HL-60 (cell line): ENCODE measurements around the gene PGR.

Source experiments
- DNase-seq, 2 experiments: peaks; one replicate each; pipeline ENCODE4 v3.0.0-alpha.2; 2010 to 2020; ENCODE audit warnings: low read depth in 1 of 2, low spot score in 1 of 2
- H3K27ac ChIP-seq: fragments of 250-450 bp; sonication (Bioruptor Pico); replicated peaks from 2 replicates; pipeline ENCODE4 v1.5.1; 2020; ENCODE audit warnings: mild to moderate bottlenecking, moderate library complexity
- H3K27me3 ChIP-seq: fragments of 250-450 bp; sonication (Bioruptor Pico); 2 replicates; pipeline ENCODE4 v1.5.1; 2021; ENCODE audit warnings: mild to moderate bottlenecking, moderate library complexity; ENCODE audit not compliant: insufficient read depth, poor library complexity, severe bottlenecking
- H3K4me3 ChIP-seq: replicated peaks from 2 replicates; pipeline ENCODE4 v1.5.1; 2011; ENCODE audit warnings: mild to moderate bottlenecking, control low read depth, low read length; ENCODE audit not compliant: insufficient read depth
- CTCF ChIP-seq: IDR thresholded peaks from one replicate; pipeline ENCODE4 v1.5.1; 2011; ENCODE audit warnings: low read length, control low read depth, inconsistent platforms; ENCODE audit not compliant: insufficient read depth
- GABPA ChIP-seq: IDR thresholded peaks from 2 replicates; pipeline ENCODE4 v1.6.1; 2012; ENCODE audit warnings: low read depth
- POLR2AphosphoS5 ChIP-seq: IDR thresholded peaks from 2 replicates; pipeline ENCODE4 v1.6.1; 2012; ENCODE audit warnings: low read depth
- REST ChIP-seq: IDR thresholded peaks from 2 replicates; pipeline ENCODE4 v1.6.1; 2012; ENCODE audit warnings: low read depth; ENCODE audit not compliant: insufficient replicate concordance
- SPI1 ChIP-seq: IDR thresholded peaks from 2 replicates; pipeline ENCODE4 v1.6.1; 2012; ENCODE audit warnings: low read depth, mild to moderate bottlenecking, borderline replicate concordance

PGR gene

GRCh38 chr11:101126551-101127196 lies 2.9 kb downstream of the PGR start:
- H3K4me3 ChIP-seq, result no peak overlapping the region
- no peak for DNase-seq
- peaks cover 45% of the 10 kb centered on the region for H3K27me3 ChIP-seq
- no peak overlapping the region for H3K27ac ChIP-seq
- TF ChIP-seq CTCF, result no peak

- no peak for DNase-seq
- Histone ChIP-seq H3K27me3 (no peaks in the 10 kb centered on the region), H3K4me3 (no peak overlapping the region), H3K27ac (no peak overlapping the region)
- TF ChIP-seq REST (no peak), POLR2AphosphoS5 (no peak), CTCF (no peak), SPI1 (no peak)
These were observed 13.9 kb downstream of the PGR start for GRCh38 chr11:101115671-101116160.

GRCh38 chr11:101113540-101113939 lies 16.1 kb downstream of the PGR start:
- no peaks in the 10 kb centered on the region for H3K27me3 ChIP-seq
- no peak for DNase-seq
- no peak for TF ChIP-seq SPI1
- no peak for TF ChIP-seq POLR2AphosphoS5
- TF ChIP-seq CTCF, result no peak
- no peak for TF ChIP-seq GABPA
- TF ChIP-seq REST, result no peak
- H3K27ac ChIP-seq, result no peak overlapping the region
- no peak overlapping the region for H3K4me3 ChIP-seq

- no peak for TF ChIP-seq SPI1
- TF ChIP-seq GABPA, result no peak
- no peak for TF ChIP-seq POLR2AphosphoS5
- no peak for TF ChIP-seq CTCF
- no peak for TF ChIP-seq REST
- no peak overlapping the region for H3K27ac ChIP-seq
These were observed 24.9 kb downstream of the PGR start for GRCh38 chr11:101104716-101105115.

More at GRCh38 chr11:101104716-101105115, 24.9 kb downstream of the PGR start:
- Histone ChIP-seq H3K4me3 (no peak overlapping the region), H3K27me3 (no peaks in the 10 kb centered on the region)
- no peak for DNase-seq
